OCI-LY7 (cell line): ENCODE data around the gene UBE2J2. TPM values are rescaled to one million over a fixed set of nuclear protein-coding genes. Genes with fewer than 3 reads are reported as not detected.

ENCODE experiments used
- BruUV-seq: library from RNA; stranded (reverse); fragments of 400-500 nt; replicated peaks from 2 replicates; lab custom pipeline; 2021; lab: Mats Ljungman, UMichigan
- CTCF ChIA-PET: fragments of 300-600 bp; sonication (Branson Sonifier 250); formaldehyde crosslinking; loops from one replicate; lab custom pipeline; 2022; ENCODE audit warnings: antibody characterized with exemption; ENCODE audit not compliant: unreplicated experiment; lab: Charles Lee
- POLR2A ChIA-PET: fragments of 300-600 bp; sonication (Branson Sonifier 250); formaldehyde crosslinking; loops from one replicate; lab custom pipeline; 2022; ENCODE audit warnings: antibody characterized with exemption; lab: Charles Lee
- DNase-seq: peaks from one replicate; pipeline ENCODE4 v3.0.0-alpha.2; 2015; ENCODE audit warnings: low spot score
- H2AFZ ChIP-seq: fragments of 200-600 bp; sonication (generic), shearing (Covaris generic); 2 replicates; pipeline ENCODE4 v1.6.1; 2014; ENCODE audit warnings: mild to moderate bottlenecking, antibody characterized with exemption, low read length, moderate library complexity
- H3K27ac ChIP-seq: fragments of 200-600 bp; sonication (generic); 2 replicates; pipeline ENCODE4 v1.5.1; 2014; ENCODE audit warnings: mixed run types, low read depth, mild to moderate bottlenecking, moderate library complexity, low read length, inconsistent platforms; ENCODE audit not compliant: poor library complexity, severe bottlenecking
- H3K36me3 ChIP-seq: fragments of 200-600 bp; sonication (generic); 2 replicates; pipeline ENCODE4 v1.6.1; 2014; ENCODE audit warnings: mild to moderate bottlenecking, antibody characterized with exemption, low read length, moderate library complexity, mixed read lengths; ENCODE audit not compliant: insufficient read depth
- H3K4me1 ChIP-seq: fragments of 200-600 bp; sonication (generic); 2 replicates; pipeline ENCODE4 v1.5.1; 2014; ENCODE audit warnings: mild to moderate bottlenecking, low read length; ENCODE audit not compliant: insufficient read depth, poor library complexity, severe bottlenecking
- H3K4me2 ChIP-seq: fragments of 200-600 bp; sonication (generic); 2 replicates; pipeline ENCODE4 v1.6.1; 2014; ENCODE audit warnings: mild to moderate bottlenecking, low read length
- H3K4me3 ChIP-seq: fragments of 200-600 bp; sonication (generic); 2 replicates; pipeline ENCODE4 v1.5.1; 2014; ENCODE audit warnings: mild to moderate bottlenecking, low read depth, low read length; ENCODE audit not compliant: poor library complexity, severe bottlenecking
- H3K79me2 ChIP-seq: fragments of 200-600 bp; sonication (generic); 2 replicates; pipeline ENCODE4 v1.6.1; 2016; ENCODE audit warnings: low read depth, mild to moderate bottlenecking, low read length, moderate library complexity, mixed read lengths; ENCODE audit not compliant: insufficient read depth
- H3K9me2 ChIP-seq: fragments of 200-600 bp; sonication (generic); 2 replicates; pipeline ENCODE4 v1.6.1; 2016; ENCODE audit warnings: mild to moderate bottlenecking, low read length, mixed read lengths; ENCODE audit not compliant: insufficient read depth
- H3K9me3 ChIP-seq: fragments of 200-600 bp; sonication (generic); 2 replicates; pipeline ENCODE4 v1.6.1; 2014; ENCODE audit warnings: mild to moderate bottlenecking, mixed run types, low read length, mixed read lengths
- H4K20me1 ChIP-seq: fragments of 200-600 bp; sonication (generic); 2 replicates; pipeline ENCODE4 v1.6.1; 2014; ENCODE audit warnings: mild to moderate bottlenecking, antibody characterized with exemption, low read length, moderate library complexity, mixed read lengths; ENCODE audit not compliant: insufficient read depth
- EZH2phosphoT487 ChIP-seq: fragments of 200-600 bp; sonication (generic); IDR thresholded peaks from 2 replicates; pipeline ENCODE4 v1.6.1; 2018; ENCODE audit warnings: low read depth, borderline replicate concordance, mild to moderate bottlenecking, mixed run types, antibody characterized with exemption, low read length, moderate library complexity, mixed read lengths
- intact Hi-C: fragments of 100-400 bp; cut with micrococcal nuclease; formaldehyde crosslinking; loops from one replicate; pipeline ENCODE4 v1.10.0; 2022; ENCODE audit not compliant: unreplicated experiment
- total RNA-seq, 2 experiments: library from RNA; depleted of rRNA in 1 of 2; stranded (reverse); fragments of >200 nt in 1 of 2; shearing (Covaris generic) in 1 of 2; gene quantifications; 2 replicates each; pipeline ENCODE4 v1.2.3, GENCODE V29; 2014 to 2022
- TF ChIP-seq, protein P1 (sequence below): fragments of 200-600 bp; sonication (generic); conservative IDR thresholded peaks from 2 replicates; pipeline ENCODE4 v1.5.1; 2014; ENCODE audit warnings: mild to moderate bottlenecking, antibody characterized with exemption, low read length, moderate library complexity, mixed read lengths

UBE2J2 gene
- total RNA-seq, 2 experiments from 2014 or later: 69.2 to 88.7 TPM

DNA sequence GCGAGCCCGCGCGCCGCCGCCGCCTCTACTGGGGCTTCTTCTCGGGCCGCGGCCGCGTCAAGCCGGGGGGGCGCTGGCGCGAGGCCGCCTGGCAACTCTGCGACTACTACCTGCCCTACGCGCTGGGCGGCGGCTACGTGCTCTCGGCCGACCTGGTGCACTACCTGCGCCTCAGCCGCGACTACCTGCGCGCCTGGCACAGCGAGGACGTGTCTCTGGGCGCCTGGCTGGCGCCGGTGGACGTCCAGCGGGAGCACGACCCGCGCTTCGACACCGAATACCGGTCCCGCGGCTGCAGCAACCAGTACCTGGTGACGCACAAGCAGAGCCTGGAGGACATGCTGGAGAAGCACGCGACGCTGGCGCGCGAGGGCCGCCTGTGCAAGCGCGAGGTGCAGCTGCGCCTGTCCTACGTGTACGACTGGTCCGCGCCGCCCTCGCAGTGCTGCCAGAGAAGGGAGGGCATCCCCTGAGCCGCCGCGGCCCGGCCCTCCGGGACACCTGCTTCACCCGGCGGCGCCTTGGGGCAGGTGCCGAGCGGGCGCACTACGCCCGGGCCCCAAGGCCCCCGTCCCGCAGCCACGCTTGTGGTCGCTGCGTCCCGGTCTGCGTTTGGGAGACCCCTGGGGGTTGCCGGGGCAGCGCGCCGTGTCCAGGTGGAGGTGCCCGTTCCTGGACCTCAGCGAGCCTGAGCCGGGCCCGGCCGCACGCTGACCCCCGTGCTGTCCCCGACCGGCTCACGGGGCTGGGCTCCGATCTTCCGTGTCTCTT, 40.7 kb downstream of the UBE2J2 start:
- Histone ChIP-seq H3K9me3 (no peaks in the 10 kb centered on the region), H3K4me3 (peak overlapping the region; percentile 69), H2AFZ (no peak overlapping the region), H3K9me2 (no peaks in the 10 kb centered on the region), H3K27ac (no peak overlapping the region), H4K20me1 (no peaks in the 10 kb centered on the region), H3K36me3 (peaks cover 22% of the 10 kb centered on the region), H3K79me2 (peaks cover 54% of the 10 kb centered on the region), H3K4me2 (peak overlapping the region; percentile 70), H3K4me1 (peaks cover 28% of the 10 kb centered on the region)
- intact Hi-C loops: loop anchor here (1.0 to 10.0 kb wide), 3 partner anchors 74 to 198 kb away; partner anchors contain the start of genes ACAP3, C1orf159 and PUSL1
- DNase-seq: no peak
- ChIA-PET POLR2A (no interaction called here), CTCF (no interaction called here)
- no peak for TF ChIP-seq EZH2phosphoT487
- TF ChIP-seq, protein P1, sequence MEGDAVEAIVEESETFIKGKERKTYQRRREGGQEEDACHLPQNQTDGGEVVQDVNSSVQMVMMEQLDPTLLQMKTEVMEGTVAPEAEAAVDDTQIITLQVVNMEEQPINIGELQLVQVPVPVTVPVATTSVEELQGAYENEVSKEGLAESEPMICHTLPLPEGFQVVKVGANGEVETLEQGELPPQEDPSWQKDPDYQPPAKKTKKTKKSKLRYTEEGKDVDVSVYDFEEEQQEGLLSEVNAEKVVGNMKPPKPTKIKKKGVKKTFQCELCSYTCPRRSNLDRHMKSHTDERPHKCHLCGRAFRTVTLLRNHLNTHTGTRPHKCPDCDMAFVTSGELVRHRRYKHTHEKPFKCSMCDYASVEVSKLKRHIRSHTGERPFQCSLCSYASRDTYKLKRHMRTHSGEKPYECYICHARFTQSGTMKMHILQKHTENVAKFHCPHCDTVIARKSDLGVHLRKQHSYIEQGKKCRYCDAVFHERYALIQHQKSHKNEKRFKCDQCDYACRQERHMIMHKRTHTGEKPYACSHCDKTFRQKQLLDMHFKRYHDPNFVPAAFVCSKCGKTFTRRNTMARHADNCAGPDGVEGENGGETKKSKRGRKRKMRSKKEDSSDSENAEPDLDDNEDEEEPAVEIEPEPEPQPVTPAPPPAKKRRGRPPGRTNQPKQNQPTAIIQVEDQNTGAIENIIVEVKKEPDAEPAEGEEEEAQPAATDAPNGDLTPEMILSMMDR: no peak
- BruUV-seq: no TSS peak

DNA sequence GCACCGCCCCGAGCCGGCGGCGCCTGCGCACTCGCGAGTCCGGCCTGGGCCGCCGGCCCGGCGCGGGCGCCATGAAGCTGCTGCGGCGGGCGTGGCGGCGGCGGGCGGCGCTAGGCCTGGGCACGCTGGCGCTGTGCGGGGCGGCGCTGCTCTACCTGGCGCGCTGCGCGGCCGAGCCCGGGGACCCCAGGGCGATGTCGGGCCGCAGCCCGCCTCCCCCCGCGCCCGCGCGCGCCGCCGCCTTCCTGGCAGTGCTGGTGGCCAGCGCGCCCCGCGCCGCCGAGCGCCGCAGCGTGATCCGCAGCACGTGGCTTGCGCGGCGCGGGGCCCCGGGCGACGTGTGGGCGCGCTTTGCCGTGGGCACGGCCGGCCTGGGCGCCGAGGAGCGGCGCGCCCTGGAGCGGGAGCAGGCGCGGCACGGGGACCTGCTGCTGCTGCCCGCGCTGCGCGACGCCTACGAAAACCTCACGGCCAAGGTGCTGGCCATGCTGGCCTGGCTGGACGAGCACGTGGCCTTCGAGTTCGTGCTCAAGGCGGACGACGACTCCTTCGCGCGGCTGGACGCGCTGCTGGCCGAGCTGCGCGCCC, 41.4 kb downstream of the UBE2J2 start, which contains the start of gene B3GALT6:
Gene B3GALT6 (plus strand): TSS at position 30 of the 588 bp plus-strand sequence. CDS start 42 bp downstream, at position 72.
- TF ChIP-seq, protein P1: no peak
- no peak for TF ChIP-seq EZH2phosphoT487
- Histone ChIP-seq H3K4me3 (peak within 1 kb of the TSS; percentile 78), H2AFZ (peak within 1 kb of the TSS; percentile 69), H3K9me3 (no peaks in the 10 kb centered on the region), H3K4me2 (peak within 1 kb of the TSS; percentile 99), H3K27ac (peak within 1 kb of the TSS; percentile 43), H3K9me2 (no peaks in the 10 kb centered on the region), H4K20me1 (no peaks in the 10 kb centered on the region), H3K4me1 (peaks cover 28% of the 10 kb centered on the region), H3K36me3 (peaks cover 28% of the 10 kb centered on the region), H3K79me2 (peaks cover 54% of the 10 kb centered on the region)
- BruUV-seq: no TSS peak
- POLR2A ChIA-PET: interaction anchor here (0.5 kb wide), 1 partner anchor 91 kb away, joined by 3 read pairs; no protein-coding TSS in a partner anchor
- DNase-seq: no peak
- intact Hi-C loops: loop anchor here (1.0 to 10.0 kb wide), 3 partner anchors 75 to 198 kb away; partner anchors contain the start of genes ACAP3, C1orf159 and PUSL1
- CTCF ChIA-PET: no interaction called here
